ENCODE results near the gene SLC25A43.

- TF ChIP-seq POLR2AphosphoS5 (IDR thresholded peaks at IDR 0.05; ENCODE audit: low read depth) (no peak), REST (IDR thresholded peaks at IDR 0.05; ENCODE audit: insufficient replicate concordance, low read depth) (no peak), GABPA (IDR thresholded peaks at IDR 0.05; ENCODE audit: low read depth) (no peak), SPI1 (IDR thresholded peaks at IDR 0.05; ENCODE audit: borderline replicate concordance, low read depth) (no peak)
- TF ChIP-seq, protein P1, sequence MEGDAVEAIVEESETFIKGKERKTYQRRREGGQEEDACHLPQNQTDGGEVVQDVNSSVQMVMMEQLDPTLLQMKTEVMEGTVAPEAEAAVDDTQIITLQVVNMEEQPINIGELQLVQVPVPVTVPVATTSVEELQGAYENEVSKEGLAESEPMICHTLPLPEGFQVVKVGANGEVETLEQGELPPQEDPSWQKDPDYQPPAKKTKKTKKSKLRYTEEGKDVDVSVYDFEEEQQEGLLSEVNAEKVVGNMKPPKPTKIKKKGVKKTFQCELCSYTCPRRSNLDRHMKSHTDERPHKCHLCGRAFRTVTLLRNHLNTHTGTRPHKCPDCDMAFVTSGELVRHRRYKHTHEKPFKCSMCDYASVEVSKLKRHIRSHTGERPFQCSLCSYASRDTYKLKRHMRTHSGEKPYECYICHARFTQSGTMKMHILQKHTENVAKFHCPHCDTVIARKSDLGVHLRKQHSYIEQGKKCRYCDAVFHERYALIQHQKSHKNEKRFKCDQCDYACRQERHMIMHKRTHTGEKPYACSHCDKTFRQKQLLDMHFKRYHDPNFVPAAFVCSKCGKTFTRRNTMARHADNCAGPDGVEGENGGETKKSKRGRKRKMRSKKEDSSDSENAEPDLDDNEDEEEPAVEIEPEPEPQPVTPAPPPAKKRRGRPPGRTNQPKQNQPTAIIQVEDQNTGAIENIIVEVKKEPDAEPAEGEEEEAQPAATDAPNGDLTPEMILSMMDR (IDR thresholded peaks at IDR 0.05; ENCODE audit: insufficient read depth, low read length): no peak
Observed at GRCh38 chrX:119359618-119360382, 39.3 kb upstream of the SLC25A43 start.
